HEK293 (cell line): ENCODE measurements around the gene TSHZ2.

Experiments
- CTCF ChIA-PET: fragments of 350-600 bp; formaldehyde crosslinking; extraction: SDS; loops from one replicate; lab custom pipeline; 2021; ENCODE audit warnings: antibody characterized with exemption; lab: Yijun Ruan, JAX
- POLR2A ChIA-PET: fragments of 300-600 bp; formaldehyde crosslinking; extraction: SDS; loops from one replicate; lab custom pipeline; 2020; ENCODE audit warnings: antibody characterized with exemption, inconsistent platforms; lab: Yijun Ruan, JAX
- H3K27ac ChIP-seq: fragments of 200-500 bp; sonication (Bioruptor generic); 2 replicates; pipeline ENCODE4 v1.5.1; 2014; ENCODE audit warnings: low read depth, low read length, control low read depth, inconsistent platforms; ENCODE audit errors: extremely low read depth
- H3K36me3 ChIP-seq, 2 experiments: fragments of 200-500 bp in 1 of 2; sonication (Bioruptor generic) in 1 of 2; 1 replicate in 1 of 2; 2 replicates in 1 of 2; pipeline ENCODE4 v1.5.1; 2014 to 2017; ENCODE audit warnings: inconsistent platforms in 2 of 2, low read length in 2 of 2; ENCODE audit not compliant: control insufficient read depth in 2 of 2, insufficient read depth in 1 of 2
- H3K4me1 ChIP-seq: fragments of 200-500 bp; sonication (Bioruptor generic); 2 replicates; pipeline ENCODE4 v1.5.1; 2014; ENCODE audit warnings: mild to moderate bottlenecking, low read length, inconsistent platforms; ENCODE audit not compliant: control insufficient read depth, insufficient read depth
- H3K4me3 ChIP-seq: 2 replicates; pipeline ENCODE4 v1.5.1; 2011; ENCODE audit warnings: low read depth, mild to moderate bottlenecking, control low read depth, low read length, moderate library complexity
- H3K9me3 ChIP-seq: fragments of 200-500 bp; sonication (Bioruptor generic); 2 replicates; pipeline ENCODE4 v1.5.1; 2014; ENCODE audit warnings: low read depth, low read length, inconsistent platforms; ENCODE audit not compliant: control insufficient read depth, insufficient read depth
- EGR2 ChIP-seq: fragments of 450-650 bp; formaldehyde crosslinking; IDR thresholded peaks from 2 replicates; pipeline ENCODE4 v1.5.1; 2016; ENCODE audit warnings: low read depth, missing biosample characterization, missing genetic modification characterization
- KLF17 ChIP-seq: fragments of 450-650 bp; formaldehyde crosslinking; IDR thresholded peaks from 2 replicates; pipeline ENCODE4 v1.5.1; 2016; ENCODE audit warnings: missing biosample characterization, missing genetic modification characterization
- KLF8 ChIP-seq: fragments of 450-650 bp; formaldehyde crosslinking; IDR thresholded peaks from 2 replicates; pipeline ENCODE4 v1.5.1; 2016; ENCODE audit warnings: missing biosample characterization, missing genetic modification characterization
- MZF1 ChIP-seq: fragments of 450-650 bp; formaldehyde crosslinking; IDR thresholded peaks from 2 replicates; pipeline ENCODE4 v1.5.1; 2017; ENCODE audit warnings: missing biosample characterization, missing genetic modification characterization, borderline replicate concordance
- PRDM6 ChIP-seq: fragments of 450-650 bp; formaldehyde crosslinking; IDR thresholded peaks from 2 replicates; pipeline ENCODE4 v1.5.1; 2017; ENCODE audit warnings: missing biosample characterization, missing genetic modification characterization
- ZBTB1 ChIP-seq: fragments of 450-650 bp; formaldehyde crosslinking; IDR thresholded peaks from 2 replicates; pipeline ENCODE4 v1.5.1; 2016; ENCODE audit warnings: missing biosample characterization, missing genetic modification characterization
- ZBTB48 ChIP-seq: fragments of 450-650 bp; formaldehyde crosslinking; IDR thresholded peaks from 2 replicates; pipeline ENCODE4 v1.5.1; 2016; ENCODE audit warnings: missing biosample characterization, missing genetic modification characterization
- ZBTB8A ChIP-seq: fragments of 450-650 bp; formaldehyde crosslinking; IDR thresholded peaks from 2 replicates; pipeline ENCODE4 v1.5.1; 2016; ENCODE audit warnings: missing biosample characterization, missing genetic modification characterization
- ZIC2 ChIP-seq: fragments of 450-650 bp; formaldehyde crosslinking; IDR thresholded peaks from 2 replicates; pipeline ENCODE4 v1.5.1; 2016; ENCODE audit warnings: missing biosample characterization, missing genetic modification characterization
- ZNF121 ChIP-seq: fragments of 450-650 bp; formaldehyde crosslinking; IDR thresholded peaks from 2 replicates; pipeline ENCODE4 v1.5.1; 2016; ENCODE audit warnings: missing biosample characterization, missing genetic modification characterization
- ZNF266 ChIP-seq: fragments of 450-650 bp; formaldehyde crosslinking; IDR thresholded peaks from 2 replicates; pipeline ENCODE4 v1.5.1; 2016; ENCODE audit warnings: missing biosample characterization, missing genetic modification characterization, low read depth
- ZNF274 ChIP-seq, 2 experiments: fragments of 200-500 bp in 1 of 2; fragments of 450-650 bp in 1 of 2; sonication (Bioruptor generic) in 1 of 2; formaldehyde crosslinking in 1 of 2; IDR thresholded peaks; 2 replicates each; pipeline versions ENCODE4 v1.5.1 to v1.6.1; 2014 to 2016; ENCODE audit warnings: borderline replicate concordance in 1 of 2, inconsistent platforms in 1 of 2, low read length in 1 of 2, missing biosample characterization in 1 of 2, missing genetic modification characterization in 1 of 2
- ZNF292 ChIP-seq: fragments of 450-650 bp; formaldehyde crosslinking; IDR thresholded peaks from 2 replicates; pipeline ENCODE4 v1.5.1; 2016; ENCODE audit warnings: low read depth, missing biosample characterization, missing genetic modification characterization, borderline replicate concordance
- ZNF423 ChIP-seq: fragments of 450-650 bp; formaldehyde crosslinking; IDR thresholded peaks from 2 replicates; pipeline ENCODE4 v1.5.1; 2016; ENCODE audit warnings: missing biosample characterization, missing genetic modification characterization
- ZNF510 ChIP-seq: fragments of 450-650 bp; formaldehyde crosslinking; IDR thresholded peaks from 2 replicates; pipeline ENCODE4 v1.5.1; 2018; ENCODE audit warnings: mild to moderate bottlenecking, missing genetic modification characterization, missing biosample characterization; ENCODE audit not compliant: insufficient replicate concordance
- ZNF529 ChIP-seq: fragments of 450-650 bp; formaldehyde crosslinking; IDR thresholded peaks from 2 replicates; pipeline ENCODE4 v1.5.1; 2017; ENCODE audit warnings: missing genetic modification characterization, missing biosample characterization; ENCODE audit not compliant: insufficient replicate concordance
- ZNF555 ChIP-seq: fragments of 450-650 bp; formaldehyde crosslinking; conservative IDR thresholded peaks from 2 replicates; pipeline ENCODE4 v1.5.1; 2017; ENCODE audit warnings: missing biosample characterization, mild to moderate bottlenecking, missing genetic modification characterization, inconsistent platforms
- ZNF561 ChIP-seq: fragments of 450-650 bp; IDR thresholded peaks from 2 replicates; pipeline ENCODE4 v1.5.1; 2018; ENCODE audit warnings: missing biosample characterization, missing genetic modification characterization, borderline replicate concordance
- ZNF658 ChIP-seq: fragments of 450-650 bp; formaldehyde crosslinking; IDR thresholded peaks from 2 replicates; pipeline ENCODE4; 2016; ENCODE audit warnings: missing biosample characterization, missing genetic modification characterization
- ZNF664 ChIP-seq: fragments of 450-650 bp; formaldehyde crosslinking; IDR thresholded peaks from 2 replicates; pipeline ENCODE4 v1.5.1; 2016; ENCODE audit warnings: missing biosample characterization, missing genetic modification characterization
- ZNF747 ChIP-seq: fragments of 450-650 bp; formaldehyde crosslinking; IDR thresholded peaks from 2 replicates; pipeline ENCODE4 v1.5.1; 2016; ENCODE audit warnings: missing biosample characterization, missing genetic modification characterization
- ZNF837 ChIP-seq: fragments of 450-650 bp; formaldehyde crosslinking; IDR thresholded peaks from 2 replicates; pipeline ENCODE4 v1.5.1; 2016; ENCODE audit warnings: missing biosample characterization, missing genetic modification characterization
- TF ChIP-seq, protein P1 (sequence below): IDR thresholded peaks from 2 replicates; pipeline ENCODE4 v1.6.1; 2011; ENCODE audit warnings: mild to moderate bottlenecking, low read depth, low read length, borderline replicate concordance
- TF ChIP-seq, protein P2 (sequence below): fragments of 450-650 bp; IDR thresholded peaks from 2 replicates; pipeline ENCODE4 v1.5.1; 2018; ENCODE audit warnings: missing biosample characterization, missing genetic modification characterization

The TSHZ2 gene

GRCh38 chr20:53319200-53319599 lies 347.0 kb downstream of the TSHZ2 start:
- H3K4me1 ChIP-seq = no peaks in the 10 kb centered on the region
- no peak overlapping the region for H3K27ac ChIP-seq
- POLR2A ChIA-PET = no interaction called here
- CTCF ChIA-PET = no interaction called here
- TF ChIP-seq ZNF266 (tag by site-specific recombination) = no peak
- TF ChIP-seq ZNF555 (tag by site-specific recombination) = no peak
- TF ChIP-seq ZNF274 (IDR thresholded peaks at IDR 0.05; ENCODE audit: low read length) = no peak
- TF ChIP-seq ZNF274 (tag by site-specific recombination; IDR thresholded peaks at IDR 0.05; ENCODE audit: borderline replicate concordance) = no peak
- TF ChIP-seq ZNF664 (tag by site-specific recombination) = no peak
- no peak for TF ChIP-seq ZIC2 (tag by site-specific recombination)
- no peak for TF ChIP-seq ZNF121 (tag by site-specific recombination)
- no peak for TF ChIP-seq ZBTB48
- TF ChIP-seq ZNF510 (tag by site-specific recombination) = no peak
- no peak for TF ChIP-seq KLF17 (tag by site-specific recombination)
- TF ChIP-seq ZNF658 (tag by site-specific recombination) = no peak
- no peak for TF ChIP-seq ZBTB8A (tag by site-specific recombination)
- TF ChIP-seq EGR2 (tag by site-specific recombination) = no peak
- no peak for TF ChIP-seq ZNF529
- TF ChIP-seq ZNF747 (tag by site-specific recombination) = no peak
- TF ChIP-seq MZF1 (tag by site-specific recombination) = no peak
- no peak for TF ChIP-seq ZNF561
- TF ChIP-seq KLF8 = no peak
- no peak for TF ChIP-seq ZNF837 (tag by site-specific recombination)
- TF ChIP-seq, protein P1, sequence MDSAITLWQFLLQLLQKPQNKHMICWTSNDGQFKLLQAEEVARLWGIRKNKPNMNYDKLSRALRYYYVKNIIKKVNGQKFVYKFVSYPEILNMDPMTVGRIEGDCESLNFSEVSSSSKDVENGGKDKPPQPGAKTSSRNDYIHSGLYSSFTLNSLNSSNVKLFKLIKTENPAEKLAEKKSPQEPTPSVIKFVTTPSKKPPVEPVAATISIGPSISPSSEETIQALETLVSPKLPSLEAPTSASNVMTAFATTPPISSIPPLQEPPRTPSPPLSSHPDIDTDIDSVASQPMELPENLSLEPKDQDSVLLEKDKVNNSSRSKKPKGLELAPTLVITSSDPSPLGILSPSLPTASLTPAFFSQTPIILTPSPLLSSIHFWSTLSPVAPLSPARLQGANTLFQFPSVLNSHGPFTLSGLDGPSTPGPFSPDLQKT = no peak
- no peak for TF ChIP-seq ZBTB1 (tag by site-specific recombination)
- H3K36me3 ChIP-seq = no peaks in the 10 kb centered on the region
- H3K9me3 ChIP-seq = no peaks in the 10 kb centered on the region
- H3K4me3 ChIP-seq = no peak overlapping the region

DNA sequence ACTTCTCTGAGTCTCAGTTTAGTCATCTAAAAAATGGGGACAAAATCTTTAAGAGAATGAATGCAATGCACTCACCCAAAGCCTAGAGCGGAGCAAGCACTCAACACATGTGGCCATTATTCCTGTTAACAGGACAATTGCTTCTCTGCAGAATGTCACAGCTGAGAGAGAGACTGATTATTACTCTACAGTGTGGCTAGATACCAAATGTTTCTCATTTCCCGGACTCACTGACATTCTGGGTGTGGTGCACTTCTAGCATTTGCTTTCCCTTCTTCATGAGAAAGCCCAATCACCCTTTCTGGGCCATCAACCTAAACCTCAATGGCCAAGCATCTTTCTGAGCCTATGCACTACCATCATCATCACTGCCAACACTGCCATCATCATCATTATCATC lies 347.6 kb downstream of the TSHZ2 start:
- ChIA-PET POLR2A (no interaction called here), CTCF (interaction anchor here (0.6 kb wide), 1 partner anchor 1110 kb away, joined by 3 read pairs; no protein-coding TSS in a partner anchor)
- Histone ChIP-seq H3K9me3 (no peaks in the 10 kb centered on the region), H3K4me3 (no peak overlapping the region), H3K27ac (no peak overlapping the region), H3K4me1 (no peaks in the 10 kb centered on the region), H3K36me3 (no peaks in the 10 kb centered on the region)
- TF ChIP-seq, protein P2, sequence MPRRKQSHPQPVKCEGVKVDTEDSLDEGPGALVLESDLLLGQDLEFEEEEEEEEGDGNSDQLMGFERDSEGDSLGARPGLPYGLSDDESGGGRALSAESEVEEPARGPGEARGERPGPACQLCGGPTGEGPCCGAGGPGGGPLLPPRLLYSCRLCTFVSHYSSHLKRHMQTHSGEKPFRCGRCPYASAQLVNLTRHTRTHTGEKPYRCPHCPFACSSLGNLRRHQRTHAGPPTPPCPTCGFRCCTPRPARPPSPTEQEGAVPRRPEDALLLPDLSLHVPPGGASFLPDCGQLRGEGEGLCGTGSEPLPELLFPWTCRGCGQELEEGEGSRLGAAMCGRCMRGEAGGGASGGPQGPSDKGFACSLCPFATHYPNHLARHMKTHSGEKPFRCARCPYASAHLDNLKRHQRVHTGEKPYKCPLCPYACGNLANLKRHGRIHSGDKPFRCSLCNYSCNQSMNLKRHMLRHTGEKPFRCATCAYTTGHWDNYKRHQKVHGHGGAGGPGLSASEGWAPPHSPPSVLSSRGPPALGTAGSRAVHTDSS = 0 out of 2 replicates have a peak, but pooled peaks have one; percentile 16
- TF ChIP-seq ZNF423 (tag by site-specific recombination) (no peak), ZNF292 (tag by site-specific recombination) (no peak), PRDM6 (no peak)
